Measurements from ENCODE around the gene ZSWIM5. TPM values are rescaled to one million over a fixed set of nuclear protein-coding genes. Genes with fewer than 3 reads are reported as not detected.
"Not testable (repeated sequence)": the region's sequence is repeated elsewhere in the genome, so short reads cannot be mapped to it uniquely, and the experiment has no call there.

The ZSWIM5 gene
- total RNA-seq: 2.7 TPM

DNA sequence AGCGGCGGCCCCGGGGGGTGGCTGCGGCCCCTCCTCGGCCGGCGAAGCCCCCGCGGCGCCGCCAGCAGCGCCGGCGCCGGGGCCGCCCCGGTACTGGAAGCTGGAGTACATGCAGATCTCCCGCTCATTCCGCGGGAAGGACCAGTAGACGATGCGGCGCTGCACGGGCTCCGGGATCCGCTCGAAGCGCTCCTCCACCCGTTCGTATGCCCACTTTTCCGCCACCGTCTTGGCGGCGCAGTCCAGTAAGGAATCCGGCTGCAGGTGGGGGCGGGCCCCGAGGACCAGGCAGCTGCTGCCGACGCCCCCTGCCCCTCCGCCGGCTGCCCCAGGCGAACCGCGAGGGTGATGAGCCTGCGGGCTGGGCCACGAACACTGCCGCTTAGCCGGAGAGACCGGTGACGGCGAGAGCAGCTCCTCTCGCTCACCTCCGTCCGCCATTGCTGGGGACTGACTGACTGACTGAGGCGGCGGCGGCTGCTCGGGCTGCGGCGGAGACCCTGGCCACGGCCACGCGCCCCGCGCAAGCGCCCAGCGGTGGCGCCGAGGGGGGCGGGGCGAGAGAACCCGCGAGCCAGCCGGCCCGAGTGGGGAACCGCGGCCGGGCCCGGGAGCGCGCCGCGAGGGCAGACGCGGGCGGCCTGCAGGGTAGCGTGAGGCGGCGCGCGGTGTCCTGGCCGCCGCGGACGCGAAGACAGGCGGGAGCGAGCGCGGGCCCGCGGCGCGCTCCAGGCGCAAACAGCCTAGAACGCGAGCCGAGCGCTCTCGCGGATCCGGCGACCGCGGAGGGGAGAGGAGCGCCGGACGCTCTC, at the start of gene ZSWIM5:
Gene ZSWIM5 (minus strand): TSS at position 696 of the 812 bp plus-strand sequence. CDS start 255 bp downstream, at position 441.
- intact Hi-C loops (cut with DNase I): no loop called here
- TF ChIP-seq POLR2AphosphoS5 (IDR thresholded peaks at IDR 0.05; ENCODE audit: insufficient read depth in 1 of 2, low read depth in 1 of 2) (peak in 1 of 2 donors; percentile 37), POLR2A (IDR thresholded peaks at IDR 0.05) (no peak)
- TF ChIP-seq, protein P1, sequence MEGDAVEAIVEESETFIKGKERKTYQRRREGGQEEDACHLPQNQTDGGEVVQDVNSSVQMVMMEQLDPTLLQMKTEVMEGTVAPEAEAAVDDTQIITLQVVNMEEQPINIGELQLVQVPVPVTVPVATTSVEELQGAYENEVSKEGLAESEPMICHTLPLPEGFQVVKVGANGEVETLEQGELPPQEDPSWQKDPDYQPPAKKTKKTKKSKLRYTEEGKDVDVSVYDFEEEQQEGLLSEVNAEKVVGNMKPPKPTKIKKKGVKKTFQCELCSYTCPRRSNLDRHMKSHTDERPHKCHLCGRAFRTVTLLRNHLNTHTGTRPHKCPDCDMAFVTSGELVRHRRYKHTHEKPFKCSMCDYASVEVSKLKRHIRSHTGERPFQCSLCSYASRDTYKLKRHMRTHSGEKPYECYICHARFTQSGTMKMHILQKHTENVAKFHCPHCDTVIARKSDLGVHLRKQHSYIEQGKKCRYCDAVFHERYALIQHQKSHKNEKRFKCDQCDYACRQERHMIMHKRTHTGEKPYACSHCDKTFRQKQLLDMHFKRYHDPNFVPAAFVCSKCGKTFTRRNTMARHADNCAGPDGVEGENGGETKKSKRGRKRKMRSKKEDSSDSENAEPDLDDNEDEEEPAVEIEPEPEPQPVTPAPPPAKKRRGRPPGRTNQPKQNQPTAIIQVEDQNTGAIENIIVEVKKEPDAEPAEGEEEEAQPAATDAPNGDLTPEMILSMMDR (IDR thresholded peaks at IDR 0.05): no peak
- no peak for DNase-seq (ENCODE audit: extremely low spot score in 2 of 2)
- H3K9me3 ChIP-seq: no peaks in the 10 kb centered on the region
- H3K36me3 ChIP-seq: no peaks in the 10 kb centered on the region
- peaks cover 20% of the 10 kb centered on the region for H3K4me1 ChIP-seq
- peak within 1 kb of the TSS; percentile 88 to 92 for H3K4me3 ChIP-seq
- peak within 1 kb of the TSS; percentile 89 for H3K27ac ChIP-seq
- no peaks in the 10 kb centered on the region for H3K27me3 ChIP-seq

DNA sequence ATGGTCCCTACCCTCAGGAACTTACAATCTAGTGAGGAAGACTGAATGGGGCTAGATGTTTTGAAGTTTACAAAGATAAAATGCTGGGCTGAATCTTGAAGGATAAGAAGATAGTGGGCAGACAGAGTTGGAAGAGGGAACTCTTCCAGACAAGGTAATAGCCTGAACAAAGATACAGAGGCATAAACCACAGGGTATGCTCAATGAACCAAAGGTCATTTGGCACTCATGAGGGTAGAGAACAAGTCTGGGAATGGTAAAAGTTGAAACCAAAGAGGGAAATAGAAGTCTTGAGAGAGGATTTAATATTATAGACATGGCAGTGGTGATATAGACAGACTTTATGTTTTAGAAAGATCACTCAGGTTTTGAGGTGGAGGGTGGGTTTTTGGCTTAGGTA, 48.1 kb upstream of the ZSWIM5 start:
- no peaks in the 10 kb centered on the region for H3K27me3 ChIP-seq
- TF ChIP-seq POLR2AphosphoS5 (IDR thresholded peaks at IDR 0.05; ENCODE audit: insufficient read depth in 1 of 2, low read depth in 1 of 2) (no peak), POLR2A (IDR thresholded peaks at IDR 0.05) (no peak)
- TF ChIP-seq, protein P1 (IDR thresholded peaks at IDR 0.05): no peak
- no peak overlapping the region for H3K4me3 ChIP-seq
- H3K4me1 ChIP-seq: no peaks in the 10 kb centered on the region
- no peak for DNase-seq (ENCODE audit: extremely low spot score in 2 of 2)
- no peaks in the 10 kb centered on the region for H3K36me3 ChIP-seq
- no peak overlapping the region for H3K27ac ChIP-seq
- peaks cover 12% of the 10 kb centered on the region for H3K9me3 ChIP-seq
- intact Hi-C loops (cut with DNase I): no loop called here

DNA sequence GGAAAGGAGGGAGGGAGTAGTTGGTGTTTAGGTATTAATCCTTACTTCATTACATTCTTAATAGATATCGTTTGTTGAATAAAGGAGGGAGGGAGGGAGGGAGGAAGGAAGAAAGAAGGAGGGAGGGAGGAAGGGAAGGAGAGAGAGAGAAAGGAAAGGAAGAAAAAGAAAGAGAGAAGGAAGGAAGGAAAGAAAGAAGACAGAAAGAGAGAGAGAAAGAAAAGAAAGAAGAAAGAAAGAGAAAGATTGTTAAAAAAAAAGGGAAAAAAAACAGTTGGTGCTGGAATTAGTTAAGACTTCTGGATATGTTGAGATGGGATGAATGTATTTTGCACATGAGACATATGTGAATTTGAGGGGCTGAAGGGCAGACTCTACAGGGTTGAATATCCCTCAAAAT, 44.1 kb upstream of the ZSWIM5 start:
- Histone ChIP-seq H3K27me3 (no peaks in the 10 kb centered on the region), H3K27ac (no peak overlapping the region), H3K9me3 (no peaks in the 10 kb centered on the region), H3K4me3 (no peak overlapping the region), H3K36me3 (no peaks in the 10 kb centered on the region), H3K4me1 (no peaks in the 10 kb centered on the region)
- intact Hi-C loops (cut with DNase I): no loop called here
- no peak for DNase-seq (ENCODE audit: extremely low spot score in 2 of 2)
- TF ChIP-seq, protein P1 (IDR thresholded peaks at IDR 0.05): no peak
- TF ChIP-seq POLR2AphosphoS5 (IDR thresholded peaks at IDR 0.05; ENCODE audit: insufficient read depth in 1 of 2, low read depth in 1 of 2) (no peak), POLR2A (IDR thresholded peaks at IDR 0.05) (no peak)

DNA sequence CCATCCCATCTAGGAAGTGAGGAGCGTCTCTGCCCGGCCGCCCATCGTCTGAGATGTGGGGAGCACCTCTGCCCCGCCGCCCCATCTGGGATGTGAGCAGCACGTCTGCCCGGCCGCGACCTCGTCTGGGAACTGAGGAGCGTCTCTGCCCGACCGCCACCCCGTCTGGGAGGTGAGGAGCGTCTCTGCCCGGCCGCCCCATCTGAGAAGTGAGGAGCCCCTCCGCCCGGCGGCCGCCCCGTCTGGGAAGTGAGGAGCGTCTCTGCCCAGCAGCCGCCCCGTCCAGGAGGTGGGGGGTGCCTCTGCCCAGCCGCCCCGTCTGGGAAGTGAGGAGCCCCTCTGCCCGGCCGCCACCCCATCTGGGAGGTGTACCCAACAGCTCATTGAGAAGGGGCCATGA, 41.6 kb upstream of the ZSWIM5 start:
- intact Hi-C loops (cut with DNase I); DNase-seq (ENCODE audit: extremely low spot score in 2 of 2); H3K4me3 ChIP-seq; H3K4me1 ChIP-seq; H3K27ac ChIP-seq; H3K36me3 ChIP-seq; H3K9me3 ChIP-seq; H3K27me3 ChIP-seq: not testable (repeated sequence)

DNA sequence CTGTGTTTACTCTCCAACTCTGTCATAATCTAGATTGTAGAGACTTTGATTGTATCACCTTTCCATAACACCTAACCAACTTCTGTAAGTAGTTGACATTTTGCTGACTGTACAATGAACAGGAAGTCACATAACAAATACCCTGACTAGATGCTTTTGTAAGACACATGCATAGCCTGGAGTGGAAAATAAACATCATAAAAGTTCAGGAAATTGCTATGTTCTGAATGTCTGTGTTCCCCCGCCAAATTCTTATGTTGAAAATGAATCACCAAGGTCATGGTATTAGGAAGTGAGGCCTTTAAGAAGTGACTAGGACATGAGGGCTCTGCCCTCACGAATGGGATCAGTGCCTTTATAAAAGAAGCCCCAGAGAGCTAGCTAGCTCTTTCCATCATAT, 40.4 kb upstream of the ZSWIM5 start:
- TF ChIP-seq, protein P1 (IDR thresholded peaks at IDR 0.05): no peak
- peak in 1 of 2 donors; percentile 79 for TF ChIP-seq POLR2AphosphoS5 (IDR thresholded peaks at IDR 0.05; ENCODE audit: insufficient read depth in 1 of 2, low read depth in 1 of 2)
- no peaks in the 10 kb centered on the region for H3K36me3 ChIP-seq
- intact Hi-C loops (cut with DNase I): no loop called here
- H3K27ac ChIP-seq: no peak overlapping the region
- H3K9me3 ChIP-seq: no peaks in the 10 kb centered on the region
- no peaks in the 10 kb centered on the region for H3K27me3 ChIP-seq
- no peak for DNase-seq (ENCODE audit: extremely low spot score in 2 of 2)
- no peak overlapping the region for H3K4me3 ChIP-seq
- H3K4me1 ChIP-seq: no peaks in the 10 kb centered on the region

DNA sequence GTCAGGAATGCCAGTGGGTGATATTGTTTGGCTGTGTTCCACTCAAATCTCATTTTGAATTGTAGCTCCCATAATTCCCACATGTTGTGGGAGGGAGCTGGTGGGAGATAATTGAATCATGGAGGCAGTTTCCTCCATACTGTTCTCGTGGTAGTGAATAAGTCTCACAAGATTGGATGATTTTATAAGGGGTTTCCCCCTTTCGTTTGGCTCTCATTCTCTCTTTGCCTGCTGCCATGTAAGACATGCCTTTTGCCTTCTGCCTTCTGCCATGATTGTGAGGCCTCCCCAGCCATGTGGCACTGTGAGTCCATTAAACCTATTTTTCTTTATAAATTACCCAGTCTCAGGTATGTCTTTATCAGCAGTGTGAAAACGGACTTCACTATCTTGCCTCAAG, 40.0 kb upstream of the ZSWIM5 start:
- H3K27me3 ChIP-seq; H3K27ac ChIP-seq; H3K36me3 ChIP-seq; H3K9me3 ChIP-seq; H3K4me3 ChIP-seq; H3K4me1 ChIP-seq; intact Hi-C loops (cut with DNase I); DNase-seq (ENCODE audit: extremely low spot score in 2 of 2): not testable (repeated sequence)
